Duodenal mucosa (tissue), 2 donors: Measurements from ENCODE around the gene IGSF1.

Source experiments
- H3K27ac ChIP-seq: one replicate; pipeline ENCODE4 v1.7.0; 2013; ENCODE audit warnings: low read depth, low read length
- H3K27me3 ChIP-seq, 2 donors: one replicate each; pipeline ENCODE4 v1.7.0; 2013; ENCODE audit warnings: low read length in 2 of 2, control low read depth in 1 of 2; ENCODE audit not compliant: insufficient read depth in 2 of 2, control insufficient read depth in 1 of 2
- H3K36me3 ChIP-seq, 2 donors: one replicate each; pipeline ENCODE4 v1.7.0; 2013; ENCODE audit warnings: low read length in 2 of 2, control low read depth in 1 of 2; ENCODE audit not compliant: insufficient read depth in 2 of 2, control insufficient read depth in 1 of 2
- H3K4me1 ChIP-seq, 2 donors: one replicate each; pipeline ENCODE4 v1.7.0; 2013; ENCODE audit warnings: low read length in 2 of 2, control low read depth in 1 of 2; ENCODE audit not compliant: insufficient read depth in 2 of 2, control insufficient read depth in 1 of 2
- H3K4me3 ChIP-seq, 2 donors: one replicate each; pipeline ENCODE4 v1.7.0; 2013; ENCODE audit warnings: low read length in 2 of 2, low read depth in 1 of 2
- H3K9ac ChIP-seq, 2 donors: one replicate each; pipeline ENCODE4 v1.7.0; 2013; ENCODE audit warnings: low read length in 2 of 2, low read depth in 1 of 2
- H3K9me3 ChIP-seq, 2 donors: one replicate each; pipeline ENCODE4 v1.7.0; 2013; ENCODE audit warnings: low read length in 2 of 2, control low read depth in 1 of 2; ENCODE audit not compliant: control insufficient read depth in 1 of 2

IGSF1 gene

DNA sequence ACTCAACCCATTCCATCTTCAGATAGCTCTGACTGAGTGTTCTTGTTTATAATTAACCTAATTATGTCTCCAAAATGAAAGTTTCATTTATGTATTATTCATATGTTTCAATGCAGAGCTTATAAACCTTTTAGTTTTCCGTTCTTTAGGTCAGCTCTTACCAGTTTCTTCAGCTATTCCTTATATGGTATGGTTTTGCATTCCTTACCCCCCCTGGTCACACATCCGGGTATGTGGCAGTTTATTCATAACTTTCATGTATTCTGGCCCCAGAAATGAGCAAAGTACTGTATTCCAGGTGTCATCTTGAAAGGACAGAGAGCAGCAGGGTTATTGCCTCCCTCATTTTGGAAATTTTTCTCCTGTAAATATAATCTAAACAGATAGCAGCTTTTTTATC lies 16.8 kb upstream of the IGSF1 start:
- no peak overlapping the region for H3K27ac ChIP-seq
- no peak overlapping the region for H3K4me3 ChIP-seq
- no peaks in the 10 kb centered on the region for H3K4me1 ChIP-seq
- H3K9me3 ChIP-seq: no peaks in the 10 kb centered on the region
- no peaks in the 10 kb centered on the region for H3K36me3 ChIP-seq
- no peak overlapping the region for H3K9ac ChIP-seq
- no peaks in the 10 kb centered on the region for H3K27me3 ChIP-seq

DNA sequence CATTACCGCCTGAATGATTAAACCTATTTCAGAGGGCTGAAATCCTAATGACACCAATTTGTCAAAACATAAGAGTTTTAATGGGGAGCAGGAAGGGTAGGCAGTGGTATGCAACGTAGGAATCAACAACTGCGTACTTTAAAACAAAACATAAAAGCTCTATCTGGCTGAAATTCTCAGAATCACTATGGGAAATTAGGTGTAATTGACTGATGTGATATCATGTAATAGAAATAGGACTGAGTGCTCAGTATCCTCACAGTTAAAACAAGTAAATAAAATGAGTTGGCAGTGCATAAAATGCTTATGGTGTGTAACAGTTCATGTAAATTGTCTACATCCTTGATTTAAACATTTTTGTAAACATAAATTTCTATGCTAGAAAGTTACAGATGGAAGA lies 13.6 kb upstream of the IGSF1 start:
- no peaks in the 10 kb centered on the region for H3K4me1 ChIP-seq

DNA sequence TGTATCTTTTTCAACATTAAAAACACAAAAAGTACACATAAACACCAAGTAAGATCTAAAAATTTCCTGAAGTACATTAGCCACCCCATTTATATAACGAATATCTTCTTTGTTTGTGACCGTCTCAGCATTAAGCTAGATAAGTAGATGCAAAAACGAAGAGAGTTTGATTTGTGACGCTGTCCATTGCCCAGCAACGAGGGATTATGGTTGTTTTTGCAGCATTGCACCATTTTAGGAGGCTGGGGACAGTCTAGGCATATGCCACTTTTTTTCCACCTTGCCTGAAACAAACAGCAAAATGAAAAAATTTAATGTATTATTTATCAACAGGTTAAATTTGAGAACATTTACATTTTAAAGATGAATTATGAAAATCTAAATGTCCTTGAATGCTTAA lies 12.0 kb upstream of the IGSF1 start:
- no peaks in the 10 kb centered on the region for H3K36me3 ChIP-seq
- H3K9me3 ChIP-seq: no peaks in the 10 kb centered on the region
- no peak overlapping the region for H3K27ac ChIP-seq
- no peaks in the 10 kb centered on the region for H3K27me3 ChIP-seq
- no peak overlapping the region for H3K4me3 ChIP-seq
- H3K9ac ChIP-seq: no peak overlapping the region
- no peaks in the 10 kb centered on the region for H3K4me1 ChIP-seq

More for the DNA sequence above, 13.6 kb upstream of the IGSF1 start:
- H3K27ac ChIP-seq: no peak overlapping the region
- no peak overlapping the region for H3K9ac ChIP-seq
- no peaks in the 10 kb centered on the region for H3K9me3 ChIP-seq
- no peaks in the 10 kb centered on the region for H3K36me3 ChIP-seq
- no peaks in the 10 kb centered on the region for H3K27me3 ChIP-seq
- H3K4me3 ChIP-seq: no peak overlapping the region

DNA sequence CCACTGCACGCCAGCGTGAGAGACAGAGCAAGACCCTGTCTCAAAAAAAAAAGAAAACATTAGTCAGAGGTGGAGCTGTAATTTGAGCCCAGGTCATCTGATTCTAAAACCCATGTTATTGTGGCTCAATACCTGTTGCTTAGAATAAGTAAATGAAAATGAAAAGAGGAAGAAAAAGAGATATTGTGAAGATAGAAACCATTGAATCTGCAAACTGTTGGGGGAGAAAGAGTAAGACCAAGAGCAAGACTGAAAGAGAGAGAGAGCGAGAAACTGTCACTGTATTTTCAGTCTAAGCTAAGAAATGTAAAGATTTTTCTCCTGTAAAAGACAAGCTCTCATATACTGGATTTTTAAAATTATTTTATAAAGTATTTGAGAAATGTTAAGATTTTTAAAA lies 9.7 kb upstream of the IGSF1 start:
- Histone ChIP-seq H3K4me3 (no peak overlapping the region), H3K27me3 (no peaks in the 10 kb centered on the region), H3K36me3 (no peaks in the 10 kb centered on the region), H3K27ac (no peak overlapping the region), H3K9me3 (no peaks in the 10 kb centered on the region), H3K9ac (no peak overlapping the region), H3K4me1 (no peaks in the 10 kb centered on the region)

DNA sequence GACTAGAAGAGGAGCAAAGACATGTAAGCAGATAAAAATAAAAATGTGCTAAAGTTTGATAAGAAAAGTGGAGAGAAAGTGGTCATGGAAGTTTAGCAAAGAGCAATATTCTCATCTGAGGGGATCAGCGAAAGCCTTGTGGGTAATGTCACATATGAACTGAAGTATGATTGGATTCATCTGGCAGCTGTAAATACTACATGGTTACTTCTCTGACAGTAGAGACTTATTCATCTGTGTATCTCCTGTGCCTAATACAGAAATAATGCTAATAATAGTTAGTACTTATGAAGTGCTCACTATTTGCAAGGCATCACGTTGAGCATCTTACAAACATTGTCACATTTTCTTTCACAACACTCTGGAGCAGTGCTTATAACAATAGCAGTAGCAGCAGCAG lies 8.9 kb upstream of the IGSF1 start:
- Histone ChIP-seq H3K27ac (no peak overlapping the region), H3K4me3 (no peak overlapping the region), H3K9me3 (no peaks in the 10 kb centered on the region), H3K9ac (no peak overlapping the region), H3K4me1 (no peaks in the 10 kb centered on the region), H3K36me3 (no peaks in the 10 kb centered on the region), H3K27me3 (no peaks in the 10 kb centered on the region)

DNA sequence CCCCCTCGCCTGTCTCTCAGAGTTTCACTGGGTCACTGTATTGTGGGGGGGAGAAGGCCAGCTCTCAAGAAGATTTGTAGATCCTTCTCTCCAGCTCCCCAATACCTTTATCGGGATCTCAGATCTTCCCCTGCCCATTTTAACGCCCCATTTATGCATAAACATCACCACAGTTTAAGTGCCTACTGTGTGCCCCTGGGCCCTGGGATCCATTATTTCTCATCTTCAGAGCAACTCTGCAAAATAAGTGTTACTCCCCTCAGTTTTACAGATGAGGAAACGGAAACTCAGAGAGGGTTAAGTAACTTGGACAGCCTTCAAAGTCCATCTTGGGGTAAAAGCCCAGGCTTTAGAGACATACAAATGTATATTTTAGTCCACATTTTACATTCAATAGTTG lies 421 bp upstream of the IGSF1 start:
- H3K27me3 ChIP-seq: no peaks in the 10 kb centered on the region
- no peak overlapping the region for H3K27ac ChIP-seq
- H3K4me3 ChIP-seq: no peak overlapping the region
- H3K9ac ChIP-seq: no peak overlapping the region
- no peaks in the 10 kb centered on the region for H3K9me3 ChIP-seq
- no peaks in the 10 kb centered on the region for H3K36me3 ChIP-seq
- H3K4me1 ChIP-seq: peaks cover 0 to 5% of the 10 kb centered on the region in 2 donors

DNA sequence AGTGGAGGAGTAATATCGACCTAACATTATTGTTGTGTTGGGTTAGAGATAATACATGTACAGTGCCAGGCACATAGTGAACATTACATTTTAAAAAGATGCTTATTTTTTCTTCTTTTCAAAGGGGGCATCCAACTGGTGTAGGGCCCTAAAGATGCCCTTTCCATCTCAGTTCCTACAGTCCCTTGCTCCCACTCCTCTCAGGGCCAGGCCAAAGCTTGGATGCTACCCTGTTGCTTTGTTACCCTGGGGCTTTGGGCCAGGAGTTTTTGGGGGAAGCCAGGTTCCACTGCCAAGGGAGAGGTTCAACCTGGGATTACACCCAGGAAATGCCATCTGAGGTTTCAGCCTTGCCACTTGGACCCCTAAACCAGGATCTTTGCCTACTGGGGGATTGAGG lies 918 bp downstream of the IGSF1 start:
- no peak overlapping the region for H3K4me3 ChIP-seq
- no peaks in the 10 kb centered on the region for H3K36me3 ChIP-seq
- H3K4me1 ChIP-seq: peaks cover 0 to 5% of the 10 kb centered on the region in 2 donors
- no peaks in the 10 kb centered on the region for H3K27me3 ChIP-seq
- H3K9ac ChIP-seq: no peak overlapping the region
- H3K9me3 ChIP-seq: no peaks in the 10 kb centered on the region
- H3K27ac ChIP-seq: no peak overlapping the region

DNA sequence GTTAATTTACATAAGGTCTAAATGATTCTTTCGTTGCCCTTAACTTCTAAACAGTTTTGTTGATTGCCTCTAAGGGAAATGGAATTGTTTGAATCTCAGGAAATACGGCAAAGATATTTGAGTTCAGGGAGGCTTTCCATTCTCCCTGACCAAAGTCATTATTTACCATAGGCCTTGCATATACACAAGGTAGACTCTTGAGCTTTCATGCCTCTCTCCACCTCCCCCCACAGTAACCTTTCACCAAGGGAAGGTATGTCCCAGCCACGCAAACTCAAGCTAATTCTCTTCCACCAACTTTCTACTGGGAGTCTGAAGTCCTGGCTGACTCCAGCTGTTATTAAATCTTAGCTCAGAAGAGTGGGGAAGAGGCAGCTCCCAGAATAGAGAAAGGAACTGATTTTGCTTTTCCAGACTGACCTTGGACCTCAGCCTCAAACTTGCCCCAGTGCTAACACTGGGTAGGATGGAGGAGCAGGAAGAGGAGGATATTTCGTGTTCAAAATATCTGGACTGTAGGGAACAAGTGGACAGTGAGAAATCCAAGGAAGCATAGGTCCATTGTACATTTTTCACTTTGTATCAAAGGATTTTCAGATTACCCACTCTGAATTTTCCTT lies 1.4 kb downstream of the IGSF1 start:
- H3K4me3 ChIP-seq: no peak overlapping the region
- H3K4me1 ChIP-seq: peaks cover 0 to 5% of the 10 kb centered on the region in 2 donors
- no peaks in the 10 kb centered on the region for H3K27me3 ChIP-seq
- no peak overlapping the region for H3K27ac ChIP-seq
- no peak overlapping the region for H3K9ac ChIP-seq
- no peaks in the 10 kb centered on the region for H3K36me3 ChIP-seq
- H3K9me3 ChIP-seq: no peaks in the 10 kb centered on the region

DNA sequence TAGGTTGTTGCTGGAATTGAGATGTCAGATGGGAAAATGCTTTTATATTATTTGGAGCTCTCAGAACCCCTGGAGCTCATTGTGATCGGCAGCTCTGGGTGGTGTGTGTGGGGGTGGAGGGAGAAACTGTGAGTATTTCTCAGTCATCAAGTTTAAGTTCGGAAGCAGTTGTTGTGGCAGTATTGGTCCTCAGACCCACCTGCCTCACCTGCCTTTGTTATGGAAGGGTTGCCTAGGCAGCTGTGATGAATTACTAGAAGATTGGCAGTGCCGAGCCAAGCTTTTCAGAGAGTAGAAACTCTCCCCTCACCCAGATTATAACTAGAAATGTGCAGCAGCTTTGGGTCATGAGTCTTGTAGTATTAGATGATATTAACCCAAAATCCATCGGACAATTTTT lies 9.5 kb downstream of the IGSF1 start:
- H3K36me3 ChIP-seq: no peaks in the 10 kb centered on the region
- H3K27ac ChIP-seq: no peak overlapping the region
- no peaks in the 10 kb centered on the region for H3K9me3 ChIP-seq
- H3K9ac ChIP-seq: no peak overlapping the region
- no peaks in the 10 kb centered on the region for H3K27me3 ChIP-seq
- no peaks in the 10 kb centered on the region for H3K4me1 ChIP-seq
- H3K4me3 ChIP-seq: no peak overlapping the region

DNA sequence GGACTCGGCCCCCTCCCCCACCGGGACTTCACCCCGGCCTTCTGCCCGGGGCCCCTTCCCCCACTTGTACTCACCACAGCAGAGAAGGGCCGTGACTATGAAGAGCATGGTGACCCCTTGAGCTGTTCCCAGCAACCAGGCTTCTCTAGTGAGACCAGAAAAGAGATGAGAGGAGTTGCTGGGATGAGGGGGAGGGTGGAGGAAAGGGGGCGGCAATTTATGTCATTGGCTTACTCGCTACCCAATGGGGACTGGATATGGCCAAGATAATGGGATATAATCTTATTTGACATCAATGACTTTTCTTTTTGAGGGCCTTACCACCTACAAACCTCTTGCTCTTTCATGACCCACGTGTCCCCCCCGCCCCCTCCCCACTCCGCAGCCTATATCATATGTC lies 9.9 kb downstream of the IGSF1 start:
- Histone ChIP-seq H3K4me3 (no peak overlapping the region), H3K9ac (no peak overlapping the region), H3K36me3 (no peaks in the 10 kb centered on the region), H3K27me3 (no peaks in the 10 kb centered on the region), H3K9me3 (no peaks in the 10 kb centered on the region), H3K27ac (no peak overlapping the region), H3K4me1 (no peaks in the 10 kb centered on the region)
